GM21737 (cell line): ENCODE measurements around the gene ITIH5.

Experiments
- ATAC-seq: cut with Tn5 transposase; IDR thresholded peaks from one replicate; pipeline ENCODE4 v1.9.1; 2021; ENCODE audit warnings: mild to moderate bottlenecking, moderate library complexity; ENCODE audit not compliant: unreplicated experiment

Gene ITIH5

GRCh38 chr10:7589748-7590147 is 77.0 kb downstream of the ITIH5 start:
- ATAC-seq, result no peak

- no peak for ATAC-seq
Measured at GRCh38 chr10:7587865-7588188, 78.9 kb downstream of the ITIH5 start.

- no peak for ATAC-seq
Measured at GRCh38 chr10:7587168-7587864, 79.5 kb downstream of the ITIH5 start.

- no peak for ATAC-seq
Measured at GRCh38 chr10:7585228-7585627, 81.5 kb downstream of the ITIH5 start.

GRCh38 chr10:7583626-7584025 is 83.1 kb downstream of the ITIH5 start:
- no peak for ATAC-seq

GRCh38 chr10:7580520-7580919 is 86.2 kb downstream of the ITIH5 start:
- no peak for ATAC-seq

GRCh38 chr10:7579681-7580080 is 87.1 kb downstream of the ITIH5 start:
- ATAC-seq, result no peak

- ATAC-seq, result no peak
Measured at GRCh38 chr10:7577579-7577978, 89.2 kb downstream of the ITIH5 start.

- ATAC-seq, result no peak
Measured at GRCh38 chr10:7577176-7577575, 89.6 kb downstream of the ITIH5 start.

- no peak for ATAC-seq
Measured at GRCh38 chr10:7576340-7576739, 90.4 kb downstream of the ITIH5 start.

- ATAC-seq, result no peak
Measured at GRCh38 chr10:7572391-7572790, 94.4 kb downstream of the ITIH5 start.

GRCh38 chr10:7571981-7572380 is 94.8 kb downstream of the ITIH5 start:
- no peak for ATAC-seq

- ATAC-seq, result no peak
Measured at GRCh38 chr10:7567911-7568620, 98.7 kb downstream of the ITIH5 start.

GRCh38 chr10:7566891-7567290 is 99.9 kb downstream of the ITIH5 start:
- no peak for ATAC-seq

GRCh38 chr10:7565871-7566270 is 100.9 kb downstream of the ITIH5 start:
- no peak for ATAC-seq

- ATAC-seq, result no peak
Measured at GRCh38 chr10:7563770-7564169, 103.0 kb downstream of the ITIH5 start.

GRCh38 chr10:7563368-7563767 is 103.4 kb downstream of the ITIH5 start:
- ATAC-seq, result no peak

GRCh38 chr10:7561985-7562384 is 104.8 kb downstream of the ITIH5 start:
- ATAC-seq, result no peak

GRCh38 chr10:7561216-7561893 is 105.4 kb downstream of the ITIH5 start:
- no peak for ATAC-seq

- ATAC-seq, result no peak
Measured at GRCh38 chr10:7560519-7560918, 106.2 kb downstream of the ITIH5 start.

- no peak for ATAC-seq
Measured at GRCh38 chr10:7559386-7559785, 107.4 kb downstream of the ITIH5 start.

- no peak for ATAC-seq
Measured at GRCh38 chr10:7558036-7558435, 108.7 kb downstream of the ITIH5 start.
